HepG2 (cell line): ENCODE results near the gene KAZALD1. TPM values are rescaled to one million over a fixed set of nuclear protein-coding genes. Genes with fewer than 3 reads are reported as not detected.

ENCODE experiments used
- ATAC-seq: fragments of 200-7000 bp; cut with Tn5 transposase; 3 replicates; pipeline ENCODE4 v1.9.1; 2020; ENCODE audit warnings: mild to moderate bottlenecking, moderate library complexity
- BruUV-seq: library from RNA; stranded (reverse); fragments of 400-500 nt; replicated peaks from 2 replicates; lab custom pipeline; 2021; lab: Mats Ljungman, UMichigan
- CTCF ChIA-PET: fragments of 300-600 bp; formaldehyde crosslinking; extraction: SDS; loops from one replicate; lab custom pipeline; 2021; ENCODE audit warnings: low total read pairs, inconsistent platforms, low intra/inter-chr PET ratio; lab: Yijun Ruan, JAX
- POLR2A ChIA-PET: fragments of 350-600 bp; sonication (Branson Sonifier 250); formaldehyde crosslinking; loops from one replicate; lab custom pipeline; 2020; ENCODE audit warnings: antibody characterized with exemption, inconsistent platforms; lab: Yijun Ruan, JAX
- DNase-seq: peaks from one replicate; pipeline ENCODE4 v3.0.0-alpha.2; 2015; ENCODE audit warnings: low spot score
- FAIRE-seq: peaks from 3 replicates; lab custom pipeline; 2011; peaks lifted over from hg19 to GRCh38; lab: Jason Lieb, UNC
- H2AFZ ChIP-seq: one replicate; pipeline ENCODE4 v1.6.1; 2011; ENCODE audit warnings: low read length, inconsistent platforms
- H3K27ac ChIP-seq: fragments of 300-600 bp; 3 replicates; pipeline ENCODE4 v1.8.0; 2011; ENCODE audit warnings: mixed run types, mild to moderate bottlenecking, mixed read lengths, low read length, inconsistent platforms; ENCODE audit not compliant: insufficient read depth; ENCODE audit errors: extremely low read length
- H3K27me3 ChIP-seq, 2 experiments: fragments of 200-600 bp in 1 of 2; 2 replicates in 1 of 2; 3 replicates in 1 of 2; pipeline versions ENCODE4 v1.6.0 to v1.8.0; 2011; ENCODE audit warnings: low read length in 2 of 2, mild to moderate bottlenecking in 2 of 2, moderate library complexity in 2 of 2, inconsistent platforms in 1 of 2; ENCODE audit not compliant: insufficient read depth in 2 of 2, control insufficient read depth in 1 of 2
- H3K36me3 ChIP-seq, 2 experiments: fragments of 200-600 bp in 1 of 2; replicated peaks in 1 of 2; 2 replicates in 1 of 2; 3 replicates in 1 of 2; pipeline versions ENCODE4 v1.5.1 to v1.8.0; 2011; ENCODE audit warnings: low read length in 2 of 2, inconsistent platforms in 1 of 2; ENCODE audit not compliant: insufficient read depth in 2 of 2, control insufficient read depth in 1 of 2
- H3K4me1 ChIP-seq: 2 replicates; pipeline ENCODE4 v1.5.1; 2012; ENCODE audit warnings: low read length, inconsistent platforms; ENCODE audit not compliant: insufficient read depth
- H3K4me2 ChIP-seq: 2 replicates; pipeline ENCODE4 v1.6.0; 2011; ENCODE audit warnings: low read depth, low read length, inconsistent platforms
- H3K4me3 ChIP-seq, 3 experiments: fragments of 200-600 bp in 1 of 3; sonication (generic), shearing (Covaris generic) in 1 of 3; replicated peaks in 1 of 3; 2 replicates each; pipeline ENCODE4 v1.5.1; 2011 to 2016; ENCODE audit warnings: low read length in 3 of 3, inconsistent platforms in 2 of 3, low read depth in 2 of 3, mild to moderate bottlenecking in 2 of 3, control low read depth in 1 of 3, mixed read lengths in 1 of 3; ENCODE audit not compliant: insufficient read depth in 1 of 3
- H3K79me2 ChIP-seq: one replicate; pipeline ENCODE4 v1.6.1; 2011; ENCODE audit warnings: low read length, inconsistent platforms; ENCODE audit not compliant: insufficient read depth
- H3K9ac ChIP-seq: 2 replicates; pipeline ENCODE4 v1.6.0; 2011; ENCODE audit warnings: mild to moderate bottlenecking, low read depth, low read length, inconsistent platforms; ENCODE audit not compliant: insufficient read depth
- H3K9me3 ChIP-seq: 2 replicates; pipeline ENCODE4 v1.5.1; 2012; ENCODE audit warnings: mild to moderate bottlenecking, low read length
- H4K20me1 ChIP-seq: 2 replicates; pipeline ENCODE4 v1.6.0; 2011; ENCODE audit warnings: inconsistent platforms, mild to moderate bottlenecking, low read length, moderate library complexity; ENCODE audit not compliant: insufficient read depth
- AKAP8 ChIP-seq: sonication (generic); formaldehyde crosslinking; IDR thresholded peaks from 2 replicates; pipeline ENCODE4 v1.5.1; 2020; ENCODE audit warnings: mild to moderate bottlenecking, missing genetic modification reagents
- BCLAF1 ChIP-seq: fragments of 450-650 bp; IDR thresholded peaks from 2 replicates; pipeline ENCODE4 v1.6.1; 2017; ENCODE audit warnings: mild to moderate bottlenecking
- EZH2 ChIP-seq: conservative IDR thresholded peaks from 2 replicates; pipeline ENCODE4 v1.6.1; 2012; ENCODE audit warnings: mild to moderate bottlenecking, low read depth, low read length, moderate library complexity
- FLYWCH1 ChIP-seq: sonication (generic); formaldehyde crosslinking; IDR thresholded peaks from 2 replicates; pipeline ENCODE4 v1.8.1; 2023; ENCODE audit warnings: mild to moderate bottlenecking, missing genetic modification reagents
- HOXA7 ChIP-seq: sonication (generic); formaldehyde crosslinking; IDR thresholded peaks from 2 replicates; pipeline ENCODE4 v1.8.1; 2022; ENCODE audit warnings: mild to moderate bottlenecking, missing genetic modification reagents, moderate library complexity
- MTA1 ChIP-seq: sonication (generic); formaldehyde crosslinking; IDR thresholded peaks from 2 replicates; pipeline ENCODE4 v1.4.0; 2020; ENCODE audit warnings: missing genetic modification reagents, mild to moderate bottlenecking, borderline replicate concordance
- PRDM10 ChIP-seq: sonication (generic); formaldehyde crosslinking; IDR thresholded peaks from 2 replicates; pipeline ENCODE4 v1.4.0; 2020; ENCODE audit warnings: low read depth, missing genetic modification reagents
- SMAD9 ChIP-seq: sonication (generic); formaldehyde crosslinking; IDR thresholded peaks from 2 replicates; pipeline ENCODE4 v1.5.1; 2020; ENCODE audit warnings: mild to moderate bottlenecking, missing genetic modification reagents
- SP2 ChIP-seq: sonication (generic); formaldehyde crosslinking; IDR thresholded peaks from 2 replicates; pipeline ENCODE4 v1.5.1; 2020; ENCODE audit warnings: mild to moderate bottlenecking, missing genetic modification reagents
- ZFP90 ChIP-seq: sonication (generic); formaldehyde crosslinking; IDR thresholded peaks from 2 replicates; pipeline ENCODE4 v1.8.0; 2022; ENCODE audit warnings: missing genetic modification reagents, mild to moderate bottlenecking, inconsistent platforms, borderline replicate concordance
- ZNF326 ChIP-seq: sonication (generic); formaldehyde crosslinking; IDR thresholded peaks from 2 replicates; pipeline ENCODE4 v1.4.0; 2020; ENCODE audit warnings: missing genetic modification reagents, borderline replicate concordance
- ZNF556 ChIP-seq: sonication (generic); formaldehyde crosslinking; IDR thresholded peaks from 2 replicates; pipeline ENCODE4 v1.4.0; 2020; ENCODE audit warnings: mild to moderate bottlenecking, missing genetic modification reagents, borderline replicate concordance
- ZNF572 ChIP-seq: sonication (generic); formaldehyde crosslinking; IDR thresholded peaks from 2 replicates; pipeline ENCODE4 v1.5.1; 2020; ENCODE audit warnings: mild to moderate bottlenecking, missing genetic modification reagents
- WGBS: methylation state at CpG from one replicate; pipeline ENCODE4 v1.1.6; 2017; ENCODE audit warnings: low lambda C conversion rate; 5-methylcytosine and 5-hydroxymethylcytosine counted together
- in situ Hi-C: cut with HindIII; loops from 2 replicates; pipeline ENCODE4 v1.10.0; 2017; ENCODE audit warnings: low pct_unique_long_range_greater_than_20kb; ENCODE audit not compliant: extremely low pct_ligation_motif_present
- intact Hi-C: fragments of 100-400 bp; cut with micrococcal nuclease; formaldehyde crosslinking; loops from one replicate; pipeline ENCODE4 v1.10.0; 2022; ENCODE audit not compliant: unreplicated experiment
- polyA plus RNA-seq, 8 experiments: library from polyadenylated mRNA; depleted of rRNA in 3 of 8; stranded (reverse) in 7 of 8; unstranded in 1 of 8; fragments of >200 nt; fragmentation: Illumina TruSeq in 4 of 8; extraction: Trizol in 4 of 8; gene quantifications; 2 replicates each; pipeline versions ENCODE4 v1.2.1 to v1.2.3, GENCODE V29; 2011 to 2016; ENCODE audit warnings: low read depth in 4 of 8, missing spikeins in 1 of 8, mixed read lengths in 1 of 8; ENCODE audit not compliant: insufficient read depth in 1 of 8
- total RNA-seq, 5 experiments: library from RNA; depleted of rRNA; stranded (reverse); fragments of >200 nt; fragmentation: Illumina TruSeq; extraction: Trizol; gene quantifications; 2 replicates each; pipeline ENCODE4 v1.2.3, GENCODE V29; 2016; ENCODE audit warnings: low read depth in 1 of 5

Gene KAZALD1
- total and polyA plus RNA-seq, 2 of the 13 experiments (the other 11 are each of a cell fraction or from before 2014, with no cell fraction given), result 16.7 to 27.7 TPM

GRCh38 chr10:101021239-101021638, 40.5 kb upstream of the KAZALD1 start:
- WGBS, result 8% methylated on average over 4 of the region's 4 CpGs
- TF ChIP-seq SP2, result no peak
- no peak for TF ChIP-seq AKAP8 (CRISPR knock-in tag)
- no peak for TF ChIP-seq EZH2
- TF ChIP-seq ZNF556 (CRISPR knock-in tag), result no peak
- no peak for TF ChIP-seq ZFP90
- no TSS peak for BruUV-seq
- Histone ChIP-seq H3K4me1 (peaks cover 18% of the 10 kb centered on the region), H2AFZ (no peak overlapping the region), H3K9ac (no peak overlapping the region), H3K27ac (no peak overlapping the region), H3K4me3 (no peak overlapping the region), H3K36me3 (no peaks in the 10 kb centered on the region), H3K27me3 (peaks cover 1 to 13% of the 10 kb centered on the region in 2 experiments; a peak in 2 of 5 replicates), H3K4me2 (no peak overlapping the region), H3K9me3 (no peaks in the 10 kb centered on the region), H3K79me2 (no peaks in the 10 kb centered on the region), H4K20me1 (no peaks in the 10 kb centered on the region)
- in situ Hi-C loops (no loop called here), intact Hi-C loops (no loop called here)
- no peak for ATAC-seq
- ChIA-PET CTCF (no interaction called here), POLR2A (no interaction called here)
- DNase-seq, result no peak
- FAIRE-seq, result no peak

- intact Hi-C loops, result no loop called here
- no peak for FAIRE-seq
- CTCF ChIA-PET, result no interaction called here
- TF ChIP-seq ZNF572 (CRISPR knock-in tag) (no peak), HOXA7 (no peak), BCLAF1 (no peak), MTA1 (CRISPR knock-in tag) (no peak), FLYWCH1 (CRISPR knock-in tag) (no peak), SMAD9 (no peak), ZNF326 (no peak), PRDM10 (CRISPR knock-in tag) (no peak)
Observed at GRCh38 chr10:101021692-101022251, 40.0 kb upstream of the KAZALD1 start.

More at GRCh38 chr10:101021692-101022251, 40.0 kb upstream of the KAZALD1 start:
- Histone ChIP-seq H3K27me3 (peaks cover 1 to 13% of the 10 kb centered on the region in 2 experiments; a peak in 2 of 5 replicates), H3K4me2 (no peak overlapping the region), H3K4me1 (peaks cover 18% of the 10 kb centered on the region), H3K36me3 (no peaks in the 10 kb centered on the region), H2AFZ (no peak overlapping the region), H3K9me3 (no peaks in the 10 kb centered on the region), H4K20me1 (no peaks in the 10 kb centered on the region), H3K79me2 (no peaks in the 10 kb centered on the region), H3K4me3 (no peak overlapping the region), H3K27ac (no peak overlapping the region), H3K9ac (no peak overlapping the region)
- ATAC-seq (no peak), DNase-seq (no peak)
- WGBS, result 36% methylated on average over 6 of the region's 11 CpGs
- POLR2A ChIA-PET, result no interaction called here
- in situ Hi-C loops, result no loop called here
- BruUV-seq, result no TSS peak
